Muscle of back (tissue), 11 donors: ENCODE data around the gene AP1S2. TPM values are rescaled to one million over a fixed set of nuclear protein-coding genes. Genes with fewer than 3 reads are reported as not detected.
"Not testable (repeated sequence)": the region's sequence is repeated elsewhere in the genome, so short reads cannot be mapped to it uniquely, and the experiment has no call there.

Source experiments
- DNase-seq, 3 donors: peaks; one replicate each; pipeline versions ENCODE4 v3.0.0 to v3.0.0-alpha.2; 2013
- polyA plus RNA-seq, 10 donors: library from polyadenylated mRNA; unstranded; fragments of 120-200 nt; gene quantifications; one replicate each; pipeline ENCODE4 v1.2.1, GENCODE V29; 2013; ENCODE audit not compliant: insufficient read length in 10 of 10

The AP1S2 gene
- polyA plus RNA-seq, 10 donors: 37.4 to 55.3 (median 47.9) TPM

DNA sequence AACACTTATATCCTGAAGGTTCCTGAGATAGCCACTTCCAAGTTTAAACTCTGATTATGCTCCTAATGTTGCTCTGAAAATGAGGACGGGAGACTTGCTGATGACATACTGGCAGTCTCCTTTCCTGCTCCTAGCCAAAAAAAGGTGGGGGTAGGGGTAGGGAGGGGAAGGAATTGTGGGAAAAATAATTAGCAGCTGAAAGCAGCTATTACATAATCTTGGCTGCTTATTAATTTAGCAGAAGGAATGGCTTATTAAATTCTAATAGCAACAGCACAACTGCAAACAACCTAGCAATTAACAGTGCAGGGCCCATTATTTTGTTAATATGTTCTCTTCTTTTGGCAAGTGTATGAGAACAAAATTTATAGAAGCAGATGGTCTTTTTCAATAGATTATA lies 2.0 kb upstream of the AP1S2 start:
- no peak for DNase-seq

DNA sequence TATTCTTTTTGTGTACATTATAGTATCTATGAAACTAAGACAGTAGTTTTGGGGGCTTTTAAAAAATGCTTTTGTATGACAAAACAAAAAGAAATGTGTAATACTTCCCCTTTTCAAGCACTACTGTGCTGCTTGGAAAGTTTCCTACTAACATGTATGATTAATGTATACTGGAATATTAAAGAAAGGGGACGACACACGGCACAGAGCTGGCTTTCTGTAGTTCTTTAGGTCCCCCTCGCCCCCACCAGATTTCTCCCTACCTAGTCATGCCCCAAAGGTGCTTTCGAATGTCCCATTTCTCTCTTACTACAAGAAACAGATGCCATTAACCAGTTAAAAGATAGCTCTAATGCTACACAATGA lies 1.6 kb upstream of the AP1S2 start:
- no peak for DNase-seq

DNA sequence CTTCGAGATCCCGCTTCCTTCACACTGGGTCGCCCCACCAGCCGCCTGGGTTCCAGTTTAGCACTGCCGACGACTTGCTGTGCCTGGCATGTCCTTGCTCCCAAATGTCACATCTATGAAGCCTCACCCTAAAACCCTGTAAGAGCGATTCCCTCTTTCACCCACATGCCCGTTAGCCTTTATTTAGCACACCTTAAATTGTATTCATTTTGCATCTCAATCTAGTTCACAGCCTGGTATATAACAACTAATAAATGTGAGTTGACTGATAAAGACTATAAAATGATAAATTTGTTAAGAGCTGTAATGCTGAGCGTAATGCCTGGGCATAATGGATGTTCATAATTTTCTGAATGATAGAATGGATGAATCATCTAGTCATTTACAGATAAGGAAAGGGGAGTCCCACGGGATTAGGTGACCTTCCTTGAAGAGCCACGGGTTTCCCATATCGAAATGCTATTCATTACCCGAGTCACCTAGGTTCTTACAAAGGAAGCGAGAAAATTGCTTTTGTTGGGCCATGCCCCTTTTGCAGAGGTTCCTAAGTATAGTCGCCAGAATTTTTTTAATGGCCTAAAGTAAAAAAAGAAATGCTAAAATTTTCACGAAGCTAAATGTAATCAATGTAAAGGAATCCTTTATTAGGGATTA lies 1.1 kb upstream of the AP1S2 start:
- DNase-seq: no peak

DNA sequence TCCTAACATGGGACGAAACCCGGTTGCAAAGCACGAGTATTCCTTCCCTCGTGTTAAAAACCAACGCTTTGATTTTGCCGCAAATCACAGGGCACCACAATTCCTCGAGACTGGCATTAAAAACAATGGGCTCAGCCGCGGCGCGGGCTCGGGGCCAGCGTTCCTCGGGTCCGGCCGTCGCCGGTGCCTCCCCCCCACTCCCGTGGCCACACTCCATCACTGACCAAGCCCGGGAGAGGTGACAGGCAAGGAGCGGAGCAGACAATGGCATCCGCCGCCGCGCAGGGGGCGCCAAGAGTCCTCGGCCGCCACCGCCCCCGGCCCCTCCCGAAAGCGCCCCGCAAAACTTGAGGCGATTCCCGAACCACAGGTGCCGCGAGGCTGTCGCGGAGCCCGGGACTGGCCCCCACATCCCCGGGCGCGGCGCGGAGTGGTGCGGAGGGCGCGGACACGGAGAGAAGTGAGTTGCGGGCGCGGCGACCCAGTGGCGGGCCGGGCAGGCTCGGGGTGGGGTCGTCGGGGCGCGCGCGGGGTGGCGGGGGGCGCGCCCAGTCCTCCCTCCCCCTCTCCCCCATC lies 445 bp downstream of the AP1S2 start:
- peak in 2 of 3 donors; percentile 40 to 61 for DNase-seq

DNA sequence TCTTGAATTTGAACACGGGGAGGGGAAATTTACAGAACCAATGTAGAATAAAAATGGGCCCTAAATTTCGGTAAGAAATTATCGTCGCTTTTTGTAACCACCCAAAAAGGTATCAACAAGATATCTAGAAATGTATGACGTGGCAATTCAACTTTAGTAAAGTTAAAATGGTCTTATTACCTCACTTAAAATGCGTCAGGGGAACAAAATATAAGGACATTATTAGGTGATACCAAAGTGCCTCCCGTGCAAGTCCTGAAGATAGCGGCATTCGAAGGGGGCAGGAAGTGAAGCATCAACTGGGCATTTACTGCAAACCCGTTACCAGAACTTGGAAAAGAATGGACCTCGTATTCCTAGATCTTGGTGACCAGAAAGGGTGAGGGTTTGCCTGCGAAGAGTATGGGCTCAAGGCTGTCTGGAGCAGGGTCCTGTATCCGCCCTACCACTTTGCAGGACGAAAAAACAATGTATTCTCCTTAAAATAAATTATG lies 980 bp downstream of the AP1S2 start:
- DNase-seq: peak in 1 of 3 donors; percentile 6

DNA sequence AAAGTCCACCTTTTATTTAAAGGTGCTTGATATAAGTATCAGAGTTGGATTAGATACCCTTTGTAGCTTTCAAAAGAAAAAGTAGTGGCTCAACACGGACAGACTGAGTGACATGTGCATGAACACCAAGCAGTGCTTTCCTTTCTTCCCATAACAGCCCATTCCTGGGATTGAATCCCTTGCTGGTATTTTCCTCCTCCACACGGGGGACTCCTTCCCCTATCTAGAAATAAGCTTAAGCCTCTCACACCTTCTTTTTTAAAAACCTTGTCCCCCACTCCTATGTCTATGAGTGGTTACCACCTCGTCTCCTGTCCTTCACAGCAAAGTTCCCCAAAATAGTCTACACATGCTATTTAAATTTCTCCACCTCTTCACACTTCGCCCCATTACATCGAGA lies 5.1 kb downstream of the AP1S2 start:
- DNase-seq: no peak

DNA sequence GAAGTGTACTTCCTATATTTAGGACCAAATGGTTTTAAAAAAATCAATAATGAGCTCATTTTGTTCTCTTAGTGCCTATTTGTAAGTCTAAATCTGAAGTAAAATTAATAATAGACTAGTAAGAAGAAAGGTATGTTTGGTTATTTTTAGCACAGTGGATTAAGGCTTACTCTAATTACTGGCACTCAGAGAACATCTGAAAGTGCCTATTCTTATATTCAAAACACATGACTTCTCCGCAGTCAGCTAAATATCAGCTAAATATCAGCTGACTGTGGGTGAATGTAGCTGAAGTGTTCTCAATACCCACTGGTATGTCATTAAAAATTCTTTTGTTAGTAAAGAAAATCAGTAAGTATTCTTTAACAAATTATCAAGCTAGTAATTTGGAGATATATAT lies 6.0 kb downstream of the AP1S2 start:
- no peak for DNase-seq

DNA sequence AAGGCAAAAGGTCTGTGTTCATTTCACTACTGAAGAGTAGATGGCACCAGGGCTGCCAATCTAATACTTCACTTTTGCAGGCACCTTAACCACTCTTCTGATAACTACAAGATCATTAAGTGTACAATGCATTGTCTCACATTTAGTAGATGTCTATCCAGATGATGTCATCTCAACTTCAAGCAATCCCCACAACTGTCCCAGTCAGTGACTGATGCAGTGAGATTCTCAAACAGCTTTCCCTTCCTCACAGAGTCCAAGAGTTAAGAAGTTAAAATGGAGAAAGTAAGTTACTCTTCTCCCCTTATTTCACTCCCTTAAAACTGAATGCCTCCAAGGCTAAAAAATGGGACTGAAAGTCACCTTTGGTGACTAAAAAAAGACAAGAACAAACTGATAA lies 10.7 kb downstream of the AP1S2 start:
- DNase-seq: no peak

DNA sequence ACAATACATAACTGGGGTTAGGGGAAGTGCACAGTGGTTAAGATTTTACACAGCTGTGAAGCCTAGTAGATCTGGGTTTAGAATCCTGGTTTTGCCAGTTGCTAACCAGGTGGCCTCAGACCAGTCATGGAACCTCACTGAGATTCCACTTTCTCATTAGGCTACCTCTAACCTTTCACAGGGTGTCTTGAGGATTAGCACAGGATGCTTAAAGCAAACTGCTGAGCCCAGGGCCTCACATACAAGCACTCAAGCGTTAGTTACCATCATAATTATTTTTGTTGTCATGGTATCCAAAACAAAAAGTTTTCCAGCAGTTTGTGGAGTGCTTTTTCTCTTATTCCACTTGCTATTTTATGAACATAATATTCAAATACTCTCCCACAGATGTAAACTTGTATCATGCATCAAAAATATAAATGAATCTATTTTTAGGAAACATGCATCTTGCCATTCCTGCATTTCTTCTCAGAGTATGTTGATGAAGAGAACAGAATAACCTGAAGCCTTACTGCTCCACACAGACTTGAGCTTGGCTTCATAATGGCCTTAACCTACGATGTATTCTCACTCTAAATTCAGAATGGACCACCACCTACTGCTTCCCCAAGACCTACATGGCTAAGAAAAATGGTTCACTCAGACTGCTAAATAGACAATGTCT lies 12.6 kb downstream of the AP1S2 start:
- no peak for DNase-seq

DNA sequence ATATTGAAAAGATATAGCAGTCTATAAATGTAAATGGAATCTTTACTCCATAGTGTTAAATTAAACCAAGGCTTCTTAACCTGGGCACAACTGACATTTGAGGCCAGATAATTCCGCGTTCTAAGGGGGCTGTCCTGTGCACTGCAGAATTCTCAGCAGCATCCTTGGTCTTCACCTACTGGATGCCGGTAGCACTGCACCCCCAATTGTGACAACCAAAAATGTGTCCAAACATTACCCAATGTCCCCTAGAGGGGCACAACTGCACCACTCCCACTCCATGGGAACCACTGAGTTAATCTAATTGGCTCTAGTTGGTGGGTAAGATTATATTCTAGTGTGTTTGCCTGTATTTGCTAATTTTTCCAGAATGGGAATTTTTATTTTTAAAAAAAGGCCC lies 16.6 kb downstream of the AP1S2 start:
- DNase-seq: no peak

DNA sequence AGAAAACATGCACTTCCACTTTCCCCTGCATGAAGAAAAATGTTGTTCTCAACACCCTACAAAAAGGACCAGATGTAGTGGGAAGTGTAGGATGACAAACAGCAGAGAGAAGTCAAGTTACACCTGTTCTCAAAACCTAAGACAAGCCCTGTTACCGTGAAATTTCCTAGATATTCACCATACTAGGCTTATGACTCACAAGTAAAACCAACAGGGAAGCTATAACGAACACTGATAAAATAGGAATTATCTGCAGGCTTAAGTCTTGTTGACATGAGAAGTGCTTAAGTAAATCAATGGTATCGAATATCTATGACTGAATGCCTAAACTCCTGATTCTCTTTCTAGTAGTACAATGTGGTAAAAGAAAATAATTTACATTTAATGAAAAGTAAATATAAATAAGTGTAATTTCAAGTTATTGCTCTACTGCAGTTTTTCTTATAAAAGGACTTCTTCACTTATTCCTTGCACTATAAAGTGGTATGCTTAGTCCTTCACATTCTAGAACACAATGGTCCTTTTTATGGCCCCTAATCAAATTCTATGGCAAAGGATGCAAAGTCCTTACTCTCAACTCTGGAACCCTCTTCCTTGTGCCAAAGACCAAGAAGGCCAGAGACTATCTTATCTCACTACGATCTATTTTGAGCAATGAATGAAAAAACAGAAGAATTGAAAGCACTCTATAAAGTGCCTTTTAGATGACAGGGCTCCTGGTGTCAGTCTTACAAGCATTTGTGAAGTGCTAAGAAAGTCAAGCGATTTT lies 19.6 kb downstream of the AP1S2 start:
- DNase-seq: no peak

DNA sequence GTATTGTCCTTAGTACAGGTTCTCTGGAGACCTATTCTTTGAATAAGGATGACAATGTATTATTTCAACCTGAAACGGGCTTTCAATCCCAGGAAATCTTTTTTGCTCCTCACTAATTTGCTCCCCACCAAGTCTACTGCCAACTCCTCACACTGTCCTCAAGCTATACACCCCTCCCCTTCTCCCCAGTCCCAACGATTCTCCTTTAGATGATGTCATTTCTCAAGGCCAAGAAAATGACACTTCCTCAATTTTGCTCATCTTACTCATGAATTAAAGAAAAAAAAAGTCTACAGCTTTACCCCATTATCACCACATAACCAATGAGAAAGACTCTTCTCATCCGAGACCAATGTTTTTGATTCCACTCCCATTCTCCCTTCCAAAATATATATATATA lies 20.6 kb downstream of the AP1S2 start:
- no peak for DNase-seq

DNA sequence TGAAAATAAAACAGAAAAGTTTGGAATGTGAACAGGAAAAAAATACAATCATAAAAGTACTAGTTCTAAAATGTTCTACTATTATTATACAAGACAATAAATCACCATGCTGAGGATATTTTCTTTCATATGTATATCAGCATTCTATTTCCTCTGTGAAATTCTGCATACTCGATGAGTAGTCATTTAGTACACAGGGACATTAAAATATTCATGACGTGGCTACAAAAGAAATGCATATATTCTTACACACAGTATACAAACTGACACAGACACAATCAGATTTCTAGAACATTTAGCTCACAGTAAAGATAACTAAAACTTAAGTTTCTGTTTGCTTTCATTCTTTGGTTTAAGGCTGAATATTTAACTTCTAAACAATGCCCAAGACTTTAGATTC lies 23.3 kb downstream of the AP1S2 start:
- DNase-seq: not testable (repeated sequence)

DNA sequence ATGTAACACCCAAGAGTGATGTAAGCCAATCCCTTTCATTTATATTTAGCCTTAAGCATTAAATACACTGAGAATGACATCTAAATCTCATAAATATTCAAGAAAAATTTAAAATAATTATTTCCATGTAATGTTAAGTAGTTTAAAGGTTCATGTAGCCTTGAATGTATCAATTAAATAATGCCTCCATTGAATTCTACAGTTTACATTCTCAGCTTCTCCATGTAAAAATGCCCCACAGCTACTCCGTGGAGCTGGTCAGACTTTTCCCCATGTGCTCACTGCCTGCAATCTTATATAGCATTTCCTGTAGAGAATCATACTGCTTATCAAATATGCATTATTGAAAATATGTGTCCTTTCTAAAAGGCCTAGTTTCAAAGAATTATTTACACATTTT lies 25.4 kb downstream of the AP1S2 start:
- no peak for DNase-seq

DNA sequence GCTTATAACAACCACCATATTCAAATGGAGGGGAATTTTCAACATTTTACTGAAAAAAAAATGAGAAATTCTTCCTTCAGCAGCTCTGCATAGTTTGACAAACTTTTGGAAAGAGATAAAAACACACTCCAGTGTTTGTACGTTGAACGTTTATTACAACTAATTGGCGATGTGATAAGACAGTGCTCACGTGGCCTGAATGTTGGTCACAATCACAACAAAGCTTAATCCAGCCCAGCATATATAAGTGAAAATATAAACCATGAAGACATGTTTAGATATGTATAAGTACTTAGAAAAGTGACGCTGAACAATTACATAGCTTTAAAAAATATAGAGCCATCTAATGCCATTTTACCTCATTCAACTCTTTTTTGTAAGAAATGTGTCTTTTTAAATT lies 28.7 kb downstream of the AP1S2 start:
- DNase-seq: no peak

DNA sequence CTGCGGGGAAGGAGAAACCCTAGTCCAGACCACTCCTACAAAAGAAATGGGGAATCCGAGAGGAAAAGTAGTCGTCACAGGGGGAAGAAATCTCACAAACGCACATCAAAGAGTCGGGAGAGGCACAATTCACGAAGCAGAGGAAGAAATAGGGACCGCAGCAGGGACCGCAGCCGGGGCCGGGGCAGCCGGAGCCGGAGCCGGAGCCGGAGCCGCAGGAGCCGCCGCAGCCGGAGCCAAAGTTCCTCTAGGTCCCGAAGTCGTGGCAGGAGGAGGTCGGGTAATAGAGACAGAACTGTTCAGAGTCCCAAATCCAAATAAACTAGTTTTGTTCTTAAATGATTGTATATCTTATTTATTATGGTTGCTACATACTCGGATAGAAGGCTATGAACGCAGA lies 31.7 kb downstream of the AP1S2 start:
- no peak for DNase-seq

DNA sequence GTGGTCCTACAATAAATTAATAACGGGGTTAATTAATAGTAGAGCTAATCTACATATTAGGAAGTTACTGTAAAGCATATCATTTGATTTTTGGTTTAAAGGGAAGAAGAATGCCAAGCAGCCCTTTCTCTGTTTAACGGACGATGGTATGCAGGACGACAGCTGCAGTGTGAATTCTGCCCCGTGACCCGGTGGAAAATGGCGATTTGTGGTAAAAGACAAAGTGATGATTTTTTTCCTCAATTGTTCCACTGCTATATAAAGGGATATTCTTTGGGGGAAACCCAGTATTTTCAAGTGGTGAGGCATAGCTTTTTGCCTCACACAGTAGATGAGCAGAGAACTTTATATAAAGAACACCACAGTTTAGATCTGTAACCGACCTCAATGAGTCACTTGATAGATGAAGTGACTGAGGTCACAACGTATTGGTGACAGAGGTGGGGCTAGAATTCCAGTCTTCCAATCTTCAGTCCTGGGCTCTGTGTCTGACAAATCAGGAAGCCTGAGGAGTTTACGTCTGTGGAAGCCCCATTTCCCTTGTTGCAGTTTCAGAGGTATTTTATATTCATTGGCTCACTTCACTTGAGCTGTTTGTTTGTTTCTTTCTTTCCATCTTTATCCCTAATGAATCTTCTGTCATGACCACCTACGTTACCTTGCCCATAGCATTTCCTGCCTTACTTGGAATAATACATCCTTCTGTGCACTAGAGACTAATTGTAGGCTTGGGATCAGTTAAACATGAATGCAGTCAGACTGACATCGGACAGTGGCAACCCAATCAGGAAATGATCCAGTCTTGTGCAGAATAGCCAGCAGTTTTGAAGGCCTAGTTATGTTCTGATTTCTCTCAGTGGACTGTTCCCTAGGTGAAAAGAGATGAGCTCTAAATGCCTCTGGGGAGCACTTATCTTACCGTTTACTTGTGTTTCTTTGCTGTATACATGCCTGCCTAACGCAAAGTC lies 34.2 kb downstream of the AP1S2 start:
- no peak for DNase-seq

DNA sequence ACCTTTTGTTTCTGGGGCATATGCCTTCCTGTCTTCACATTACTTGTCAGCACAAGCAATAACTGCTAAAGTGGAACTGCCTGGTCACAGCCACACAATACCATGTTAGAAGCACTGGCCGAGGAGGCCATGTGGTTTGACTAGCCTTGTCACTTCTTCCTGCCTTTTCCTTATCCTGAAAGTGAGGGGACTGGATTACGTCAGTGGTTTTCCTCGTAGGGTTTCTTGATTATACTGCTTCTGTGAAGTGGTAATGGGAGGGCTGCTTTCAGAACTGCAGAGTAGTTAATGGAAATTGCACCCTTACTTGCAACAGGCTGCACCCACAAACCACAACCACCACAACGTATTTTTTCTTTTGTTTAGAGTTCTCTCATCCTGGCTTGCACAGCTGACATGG lies 37.7 kb downstream of the AP1S2 start:
- no peak for DNase-seq

DNA sequence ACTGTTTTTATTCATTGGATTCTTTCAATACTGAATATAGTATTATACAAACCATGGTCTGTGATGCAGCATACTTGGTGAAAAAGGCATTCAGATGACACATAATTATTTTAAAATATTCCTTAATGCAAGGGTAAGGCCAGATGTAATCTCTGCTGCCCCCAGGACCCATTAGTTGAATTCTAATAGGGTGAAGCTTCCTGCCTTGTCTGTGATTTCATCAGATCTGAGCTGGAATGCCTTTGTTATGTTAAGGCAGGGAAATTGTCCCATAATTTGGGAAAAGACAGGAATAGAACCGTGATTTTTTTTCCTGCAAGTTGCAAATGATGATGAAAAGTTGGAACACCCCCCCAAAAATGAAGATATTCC lies 38.2 kb downstream of the AP1S2 start:
- DNase-seq: no peak

DNA sequence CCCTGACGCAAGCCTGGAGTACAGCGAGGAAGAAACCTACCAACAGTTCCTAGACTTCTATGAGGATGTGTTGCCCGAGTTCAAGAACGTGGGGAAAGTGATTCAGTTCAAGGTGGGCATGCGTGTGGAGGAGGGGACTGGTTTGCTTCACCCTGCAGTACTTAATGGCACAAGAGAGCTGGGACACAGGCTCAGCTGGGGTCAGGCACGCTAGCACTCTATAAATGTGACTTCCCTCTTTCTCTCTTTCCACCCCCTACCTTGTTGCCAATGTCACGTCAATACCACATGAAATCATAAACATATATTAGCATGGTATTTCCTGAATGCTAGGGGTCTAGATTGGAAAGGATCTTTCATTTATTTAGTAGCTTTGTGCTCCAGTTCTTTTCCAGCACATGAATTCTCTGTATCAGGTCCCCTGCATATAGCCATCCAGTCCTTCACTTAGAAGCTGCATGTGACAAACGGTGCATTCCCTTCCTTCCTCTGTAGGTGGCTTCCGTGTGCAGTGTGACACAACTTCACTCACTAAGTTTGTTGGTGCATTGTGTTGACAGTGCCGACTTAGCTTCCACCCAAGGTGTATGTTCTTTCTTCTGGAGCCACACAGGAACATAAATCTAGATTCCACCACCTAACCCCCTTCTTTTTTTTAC lies 38.7 kb downstream of the AP1S2 start:
- peak; percentile 3 to 16 (median 7) for DNase-seq

DNA sequence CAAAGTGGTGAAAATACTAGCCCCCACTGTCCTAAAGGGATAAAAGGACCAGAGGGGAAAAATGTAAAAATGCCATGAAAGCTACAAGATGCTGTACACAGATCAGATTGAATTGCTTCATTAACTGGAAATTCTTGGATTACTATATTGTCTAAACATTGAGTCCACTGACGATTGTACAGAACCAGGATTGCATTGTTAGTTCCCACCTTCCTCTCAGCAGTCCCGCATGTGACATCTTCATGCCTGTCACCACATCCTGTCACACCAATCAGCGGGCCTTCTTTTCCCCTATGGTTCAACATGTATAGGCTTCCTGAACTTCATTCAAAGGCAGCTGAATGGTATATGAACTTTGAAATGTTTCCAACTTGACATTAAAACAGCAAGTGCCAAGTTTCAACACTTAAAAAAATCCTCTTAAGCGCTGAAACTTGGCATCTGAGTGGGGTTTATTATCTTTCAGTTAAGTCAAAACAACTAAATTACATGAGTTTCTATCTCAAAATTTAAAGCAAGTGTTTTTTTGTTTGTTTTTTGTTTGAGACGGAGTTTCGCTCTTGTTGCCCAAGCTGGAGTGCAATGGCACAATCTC lies 39.7 kb downstream of the AP1S2 start:
- DNase-seq: no peak
